Uterus (tissue), 4 donors: ENCODE results near the gene OPTC. TPM values are rescaled to one million over a fixed set of nuclear protein-coding genes. Genes with fewer than 3 reads are reported as not detected.
A peak's percentile ranks its signal among the peaks of the same experiment; 100 is the strongest.

Experiments
- DNase-seq, 2 donors: peaks; one replicate each; pipeline ENCODE4 v3.0.0-alpha.2; 2019 to 2020
- H3K27ac ChIP-seq, 2 donors: fragments of 200-600 bp; sonication (generic); 1 replicate in 1 of 2; 2 replicates in 1 of 2; pipeline ENCODE4 v1.5.1; 2016 to 2018
- H3K27me3 ChIP-seq, 2 donors: fragments of 200-600 bp; sonication (generic); one replicate each; pipeline ENCODE4 v1.5.1; 2018 to 2019; ENCODE audit warnings: control low read depth in 1 of 2
- H3K36me3 ChIP-seq, 2 donors: fragments of 200-600 bp; sonication (generic); one replicate each; pipeline ENCODE4 v1.5.1; 2019; ENCODE audit warnings: control low read depth in 1 of 2
- H3K4me1 ChIP-seq, 2 donors: fragments of 200-600 bp; sonication (generic); one replicate each; pipeline ENCODE4 v1.5.1; 2018 to 2019; ENCODE audit warnings: control low read depth in 1 of 2
- H3K4me3 ChIP-seq, 2 donors: fragments of 200-600 bp; sonication (generic); 1 replicate in 1 of 2; 2 replicates in 1 of 2; pipeline ENCODE4 v1.5.1; 2018 to 2019; ENCODE audit warnings: mild to moderate bottlenecking in 1 of 2
- H3K9me3 ChIP-seq, 2 donors: fragments of 200-600 bp; sonication (generic); one replicate each; pipeline ENCODE4 v1.5.1; 2019; ENCODE audit warnings: control low read depth in 1 of 2
- POLR2A ChIP-seq, 2 donors: fragments of 450-650 bp; IDR thresholded peaks; one replicate each; pipeline ENCODE4 v1.6.1; 2016; ENCODE audit warnings: antibody characterized with exemption in 2 of 2, mild to moderate bottlenecking in 1 of 2, moderate library complexity in 1 of 2
- intact Hi-C: fragments of 100-400 bp; cut with DNase I; formaldehyde crosslinking; loops from one replicate; pipeline ENCODE4 v1.15.1; 2023; ENCODE audit warnings: low total_unique reads
- total RNA-seq, 4 donors: library from RNA; depleted of rRNA in 3 of 4; stranded (reverse); fragments of >200 nt in 3 of 4; gene quantifications; one replicate each; pipeline versions ENCODE4 v1.1.0 to v1.2.4, GENCODE V29; 2014 to 2023
- TF ChIP-seq, protein P1 (sequence below), 4 experiments: fragments of 200-600 bp in 2 of 4; fragments of 450-650 bp in 2 of 4; sonication (generic) in 2 of 4; IDR thresholded peaks; one replicate each; pipeline ENCODE4 v1.5.1; 2016 to 2019; ENCODE audit warnings: antibody characterized with exemption in 4 of 4, mild to moderate bottlenecking in 2 of 4, moderate library complexity in 1 of 4
- donor health status: DM: yes; HTN: yes; CAD: no.

The OPTC gene
- total RNA-seq, 4 donors from 2014 or later = not detected

DNA sequence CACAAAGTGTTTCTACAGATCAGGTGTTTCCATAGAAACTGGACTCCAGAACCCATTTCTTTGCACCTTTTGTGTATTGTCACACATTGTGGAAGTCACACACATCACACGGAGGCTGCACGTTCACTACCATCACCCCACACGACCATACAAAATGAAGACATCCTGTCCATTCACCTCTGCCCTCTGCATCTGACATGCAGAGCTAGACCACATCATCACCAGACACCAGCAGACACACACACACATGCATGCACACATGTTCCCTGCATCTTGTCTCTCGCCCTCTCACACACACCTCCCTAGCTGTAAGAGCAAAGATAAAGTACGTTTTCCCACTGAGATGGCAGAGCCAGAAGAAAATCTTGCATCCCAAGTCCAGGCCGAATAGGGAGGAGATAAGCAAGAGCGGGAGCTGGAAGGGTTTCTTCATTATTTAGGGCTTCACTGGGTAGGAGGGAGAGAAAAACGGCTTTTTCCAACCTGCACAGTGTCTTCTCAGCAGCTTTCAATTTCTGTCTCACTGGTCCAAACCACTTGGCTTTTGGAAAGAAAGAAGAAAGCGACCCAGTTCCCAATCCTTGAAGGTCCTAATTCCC lies 17.6 kb upstream of the OPTC start:
- Histone ChIP-seq H3K9me3 (no peaks in the 10 kb centered on the region), H3K4me3 (peak overlapping the region; percentile 64 to 68), H3K27ac (peak overlapping the region; percentile 91 to 98), H3K27me3 (no peaks in the 10 kb centered on the region), H3K4me1 (peaks cover under 1 to 7% of the 10 kb centered on the region in 2 donors), H3K36me3 (no peaks in the 10 kb centered on the region)
- TF ChIP-seq POLR2A (IDR thresholded peaks at IDR 0.05) = peak in 1 of 2 donors; percentile 19
- TF ChIP-seq, protein P1, sequence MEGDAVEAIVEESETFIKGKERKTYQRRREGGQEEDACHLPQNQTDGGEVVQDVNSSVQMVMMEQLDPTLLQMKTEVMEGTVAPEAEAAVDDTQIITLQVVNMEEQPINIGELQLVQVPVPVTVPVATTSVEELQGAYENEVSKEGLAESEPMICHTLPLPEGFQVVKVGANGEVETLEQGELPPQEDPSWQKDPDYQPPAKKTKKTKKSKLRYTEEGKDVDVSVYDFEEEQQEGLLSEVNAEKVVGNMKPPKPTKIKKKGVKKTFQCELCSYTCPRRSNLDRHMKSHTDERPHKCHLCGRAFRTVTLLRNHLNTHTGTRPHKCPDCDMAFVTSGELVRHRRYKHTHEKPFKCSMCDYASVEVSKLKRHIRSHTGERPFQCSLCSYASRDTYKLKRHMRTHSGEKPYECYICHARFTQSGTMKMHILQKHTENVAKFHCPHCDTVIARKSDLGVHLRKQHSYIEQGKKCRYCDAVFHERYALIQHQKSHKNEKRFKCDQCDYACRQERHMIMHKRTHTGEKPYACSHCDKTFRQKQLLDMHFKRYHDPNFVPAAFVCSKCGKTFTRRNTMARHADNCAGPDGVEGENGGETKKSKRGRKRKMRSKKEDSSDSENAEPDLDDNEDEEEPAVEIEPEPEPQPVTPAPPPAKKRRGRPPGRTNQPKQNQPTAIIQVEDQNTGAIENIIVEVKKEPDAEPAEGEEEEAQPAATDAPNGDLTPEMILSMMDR (IDR thresholded peaks at IDR 0.05) = no peak
- no peak for DNase-seq
- intact Hi-C loops = no loop called here

DNA sequence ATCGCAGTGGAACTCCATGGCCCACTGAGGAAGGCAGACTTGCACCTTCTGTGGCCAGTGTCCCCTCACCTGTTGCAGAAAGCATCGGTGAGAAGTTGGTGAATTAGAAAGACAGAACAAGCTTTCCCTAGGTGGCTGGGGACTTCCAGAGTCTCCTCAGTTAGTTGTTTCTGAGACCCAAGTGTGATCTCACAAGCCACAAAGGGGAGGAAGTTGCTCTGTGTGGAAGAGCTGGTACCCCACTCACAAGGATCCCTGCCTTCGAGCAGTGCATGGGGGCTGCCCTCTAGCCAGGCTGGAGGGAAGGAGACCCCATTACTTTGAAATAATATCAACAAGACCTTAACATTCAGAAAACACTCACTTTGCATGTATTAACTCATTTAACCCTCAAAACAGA lies 16.2 kb upstream of the OPTC start:
- intact Hi-C loops = no loop called here
- H3K4me1 ChIP-seq = peaks cover 7 to 9% of the 10 kb centered on the region in 2 donors

DNA sequence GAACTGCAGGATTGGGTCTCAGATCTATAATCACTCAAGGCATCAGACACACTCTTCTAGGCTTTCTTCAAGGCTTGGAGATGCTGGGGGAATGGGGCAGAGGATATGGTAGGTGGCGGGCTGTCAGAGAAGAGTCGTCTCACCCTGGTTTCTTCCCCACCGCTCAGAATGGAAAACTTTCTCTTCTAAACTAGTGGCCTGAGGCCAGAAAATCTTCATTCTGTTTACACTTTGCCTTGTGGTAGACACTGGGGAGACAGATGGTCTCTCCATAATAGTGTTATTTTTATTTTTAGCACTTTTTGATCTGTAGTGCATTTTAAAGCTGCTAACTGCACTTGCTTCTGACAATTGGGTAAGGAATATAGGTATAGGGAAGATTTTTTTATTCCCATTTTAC lies 15.7 kb upstream of the OPTC start:
- Histone ChIP-seq H3K4me1 (peaks cover 5 to 9% of the 10 kb centered on the region in 2 donors), H3K36me3 (no peaks in the 10 kb centered on the region), H3K27ac (peak overlapping the region; percentile 91 to 98), H3K9me3 (no peaks in the 10 kb centered on the region), H3K27me3 (no peaks in the 10 kb centered on the region), H3K4me3 (peak overlapping the region; percentile 64 to 68)
- TF ChIP-seq, protein P1 (IDR thresholded peaks at IDR 0.05) = no peak
- no peak for TF ChIP-seq POLR2A (IDR thresholded peaks at IDR 0.05)
- no peak for DNase-seq
- intact Hi-C loops = no loop called here

More for the DNA sequence above, 16.2 kb upstream of the OPTC start:
- DNase-seq = no peak
- TF ChIP-seq, protein P1 (IDR thresholded peaks at IDR 0.05) = no peak
- no peak for TF ChIP-seq POLR2A (IDR thresholded peaks at IDR 0.05)
- Histone ChIP-seq H3K36me3 (no peaks in the 10 kb centered on the region), H3K27me3 (no peaks in the 10 kb centered on the region), H3K4me3 (peak overlapping the region; percentile 64 to 68), H3K9me3 (no peaks in the 10 kb centered on the region), H3K27ac (peak overlapping the region; percentile 91 to 98)

DNA sequence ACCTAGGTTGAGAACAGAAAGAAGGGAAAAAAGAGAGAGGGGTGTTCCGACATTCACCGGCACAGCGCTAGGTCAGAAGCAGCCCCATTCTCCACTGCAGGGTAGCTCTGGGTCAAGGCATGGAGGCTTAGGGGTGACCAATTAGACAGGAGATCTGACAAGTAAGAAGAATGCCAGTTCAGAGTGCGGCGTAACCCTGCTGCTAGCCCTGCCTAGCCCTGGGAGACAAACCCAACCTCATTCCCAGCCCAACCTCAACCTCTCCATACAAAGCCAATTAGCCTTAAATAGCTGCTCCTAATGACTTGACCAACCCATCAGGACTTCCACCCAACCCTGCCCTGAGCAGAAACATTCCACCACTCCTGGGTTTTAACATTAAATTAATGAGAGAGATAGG lies 15.0 kb upstream of the OPTC start:
- H3K4me1 ChIP-seq = peaks cover 0 to 9% of the 10 kb centered on the region in 2 donors
- intact Hi-C loops = no loop called here

DNA sequence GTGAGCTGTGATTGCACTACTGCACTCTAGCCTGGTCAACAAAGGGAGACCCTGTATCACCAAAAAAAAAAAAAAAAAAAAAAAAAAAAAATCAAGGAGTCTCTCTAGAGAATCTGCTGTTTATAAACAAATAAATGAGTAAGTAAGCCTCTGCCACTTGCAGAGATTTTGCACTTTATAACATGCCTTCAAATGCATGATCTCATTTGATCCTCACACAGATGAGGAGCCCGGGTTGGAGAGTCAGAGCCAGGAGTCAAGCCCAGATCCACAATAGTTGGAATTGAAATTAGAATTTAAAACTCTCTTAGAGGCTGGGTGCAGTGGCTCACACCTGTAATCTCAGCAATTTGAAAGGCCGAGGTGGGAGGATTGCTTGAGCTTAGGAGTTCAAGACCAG lies 14.3 kb upstream of the OPTC start:
- no peaks in the 10 kb centered on the region for H3K9me3 ChIP-seq
- H3K27ac ChIP-seq = peak overlapping the region; percentile 91 to 98
- DNase-seq = no peak
- TF ChIP-seq, protein P1 (IDR thresholded peaks at IDR 0.05) = no peak
- no peak for TF ChIP-seq POLR2A (IDR thresholded peaks at IDR 0.05)
- no peaks in the 10 kb centered on the region for H3K36me3 ChIP-seq
- no peaks in the 10 kb centered on the region for H3K27me3 ChIP-seq
- H3K4me3 ChIP-seq = peak overlapping the region; percentile 64 to 68
- peaks cover 0 to 9% of the 10 kb centered on the region in 2 donors for H3K4me1 ChIP-seq
- intact Hi-C loops = no loop called here

More for the DNA sequence above, 15.0 kb upstream of the OPTC start:
- H3K36me3 ChIP-seq = no peaks in the 10 kb centered on the region
- TF ChIP-seq, protein P1 (IDR thresholded peaks at IDR 0.05) = no peak
- no peak for TF ChIP-seq POLR2A (IDR thresholded peaks at IDR 0.05)
- no peaks in the 10 kb centered on the region for H3K27me3 ChIP-seq
- H3K9me3 ChIP-seq = no peaks in the 10 kb centered on the region
- no peak for DNase-seq
- peak overlapping the region; percentile 64 to 68 for H3K4me3 ChIP-seq
- peak overlapping the region; percentile 91 to 98 for H3K27ac ChIP-seq
